ENCODE data around the gene LIFR. TPM values are rescaled to one million over a fixed set of nuclear protein-coding genes. Genes with fewer than 3 reads are reported as not detected.

Gene LIFR
- total and polyA plus RNA-seq, 2 of the 4 experiments (the other 2 are of a cell fraction), result 1.9 to 10.4 TPM

- Histone ChIP-seq H4K8ac (ENCODE audit: low read depth in 2 of 2, low read length in 2 of 2) (no peak overlapping the region), H3K4me2 (ENCODE audit: low read depth, low read length) (no peak overlapping the region), H3K79me1 (ENCODE audit: low read depth in 1 of 2, low read length in 2 of 2) (peaks cover 27 to 35% of the 10 kb centered on the region in 2 experiments), H3K27me3 (ENCODE audit: control insufficient read depth, insufficient read depth, low read length) (no peaks in the 10 kb centered on the region), H3K36me3 (ENCODE audit: control insufficient read depth, insufficient read depth, low read length) (no peaks in the 10 kb centered on the region; the same call in 1 of the 2 replicates), H4K91ac (ENCODE audit: insufficient read depth, low read depth, low read length) (no peak overlapping the region), H3K4me3 (ENCODE audit: insufficient read depth, low read depth, low read length) (no peak overlapping the region), H3K9ac (ENCODE audit: low read depth, low read length) (no peak overlapping the region), H3K4me1 (ENCODE audit: control insufficient read depth, insufficient read depth, low read length) (peaks cover 2% of the 10 kb centered on the region; the same call in 1 of the 2 replicates), H3K9me1 (ENCODE audit: insufficient read depth, low read length) (peaks cover 7% of the 10 kb centered on the region; the same call in 1 of the 2 replicates), H3K4ac (ENCODE audit: low read depth, low read length) (no peak overlapping the region), H2BK15ac (ENCODE audit: low read depth, low read length) (no peak overlapping the region), H2AK9ac (replicated peaks; ENCODE audit: low read depth, low read length, poor library complexity) (no peak overlapping the region), H2BK5ac (ENCODE audit: low read depth, low read length, poor library complexity, severe bottlenecking) (no peak overlapping the region), H3K9me3 (ENCODE audit: control insufficient read depth, insufficient read depth, low read length) (no peaks in the 10 kb centered on the region), H2BK120ac (ENCODE audit: low read depth, low read length) (no peak overlapping the region), H2AK5ac (ENCODE audit: low read depth, low read length) (no peak overlapping the region), H4K20me1 (ENCODE audit: insufficient read depth, low read length) (peaks cover 11% of the 10 kb centered on the region), H4K5ac (ENCODE audit: low read depth, low read length) (no peak overlapping the region), H3K23ac (ENCODE audit: low read depth, low read length) (no peak overlapping the region), H3K14ac (replicated peaks; ENCODE audit: low read depth, low read length) (no peak overlapping the region), H2AFZ (replicated peaks; ENCODE audit: low read length, poor library complexity) (no peak overlapping the region), H3K27ac (ENCODE audit: insufficient read depth, low read length) (no peak overlapping the region), H2BK20ac (ENCODE audit: low read depth, low read length) (no peak overlapping the region), H3K18ac (ENCODE audit: low read depth, low read length) (no peak overlapping the region), H3K56ac (ENCODE audit: extremely low read depth, insufficient read depth, low read length) (no peak overlapping the region)
- BruUV-seq (replicated peaks), result no TSS peak
- CTCF ChIA-PET, result no interaction called here
- TF ChIP-seq CTCF (conservative IDR thresholded peaks at IDR 0.05; ENCODE audit: low read depth, low read length), result no peak
- TF ChIP-seq RFX5 (IDR thresholded peaks at IDR 0.05; ENCODE audit: low read depth, low read length), result no peak
- no peak for TF ChIP-seq BHLHE40 (IDR thresholded peaks at IDR 0.05; ENCODE audit: low read depth, low read length)
- TF ChIP-seq RAD21 (IDR thresholded peaks at IDR 0.05; ENCODE audit: low read length), result no peak
- POLR2A ChIA-PET (ENCODE audit: unreplicated experiment), result no interaction called here
- in situ Hi-C loops (cut with MboI; ENCODE audit: low sequenced_read_pairs), result no loop called here
- ATAC-seq (ENCODE audit: low read depth), result no peak
- dilution Hi-C loops (cut with HindIII; ENCODE audit: low sequenced_read_pairs, unreplicated experiment), result no loop called here
- intact Hi-C loops (cut with micrococcal nuclease), result no loop called here
- no peak for DNase-seq
- no CpG with 5 or more reads among the region's 2 CpGs for WGBS, 2 experiments (ENCODE audit: extremely low coverage in 2 of 2, insufficient read length in 1 of 2)
Observed at GRCh38 chr5:38543074-38543473, 13.4 kb downstream of the LIFR start.
